ENCODE data around the gene SRXN1.
A peak's percentile ranks its signal among the peaks of the same experiment; 100 is the strongest.
"Not testable (repeated sequence)": the region's sequence is repeated elsewhere in the genome, so short reads cannot be mapped to it uniquely, and the experiment has no call there.

SRXN1 gene

DNA sequence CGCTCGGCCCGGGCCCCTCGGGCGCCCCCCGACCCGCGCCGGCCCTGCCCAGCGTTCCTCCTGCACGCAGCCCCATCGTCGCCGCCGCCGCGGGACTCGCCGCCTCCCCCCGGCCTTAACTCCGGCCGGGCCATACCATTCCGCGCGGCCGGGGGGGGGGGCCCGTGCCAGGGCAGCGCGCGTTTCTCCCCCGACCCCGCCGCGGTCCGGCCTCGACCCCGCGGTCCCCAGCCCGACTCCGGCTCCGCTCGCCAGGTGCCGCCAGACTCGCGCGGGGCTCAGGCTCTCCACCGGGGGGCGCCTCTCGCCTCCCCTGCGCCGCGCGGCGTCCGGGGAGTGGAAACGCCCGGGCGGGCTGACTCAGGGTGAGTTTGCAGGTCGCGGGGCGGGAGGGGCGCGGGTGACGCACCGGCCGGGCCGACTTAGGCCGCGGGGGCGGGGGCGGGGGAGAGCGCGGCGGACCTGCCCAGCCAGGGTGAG, at the start of gene SRXN1:
Gene SRXN1, minus strand, starts transcription at position 91 of the 480 bp plus-strand sequence. Its CDS starts 15 bp downstream, at position 76.
- DNase-seq = peak; percentile 86 to 93

DNA sequence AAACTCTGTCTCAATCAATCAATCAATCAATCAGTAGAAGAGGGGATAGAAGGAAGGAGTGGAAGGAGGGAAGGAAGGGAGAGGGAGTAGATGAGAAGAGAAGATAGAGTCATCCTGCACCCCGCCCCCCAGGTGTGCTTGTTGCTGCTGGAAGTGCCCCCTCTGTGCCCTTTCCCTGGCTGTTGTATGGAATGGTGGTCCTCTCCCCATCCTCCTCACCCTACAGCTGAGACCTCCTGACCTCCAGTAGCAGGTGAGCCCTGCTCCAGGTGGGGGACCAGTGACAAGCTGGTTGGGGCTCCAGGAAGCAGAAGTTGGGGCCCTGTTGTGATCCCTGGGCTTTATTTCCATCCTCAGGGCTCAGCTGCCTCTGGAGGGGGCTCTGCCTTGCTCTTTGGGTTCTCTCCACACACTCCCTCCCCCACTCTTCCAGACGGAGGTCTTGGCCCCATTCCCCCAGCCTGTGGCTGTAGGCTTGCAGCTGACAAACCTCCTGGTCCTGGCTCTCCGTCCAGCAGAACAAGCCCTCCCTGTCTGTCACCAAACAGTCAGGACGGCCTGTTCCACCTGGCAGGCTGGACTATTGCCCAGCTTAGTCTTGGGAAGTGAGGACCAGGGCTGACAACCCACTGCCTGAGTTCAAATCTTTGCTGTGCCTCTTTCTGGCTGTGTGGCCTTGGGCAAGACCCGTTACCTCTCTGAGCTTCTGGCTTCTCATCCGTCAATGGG, 48.6 kb upstream of the SRXN1 start:
- DNase-seq = no peak

DNA sequence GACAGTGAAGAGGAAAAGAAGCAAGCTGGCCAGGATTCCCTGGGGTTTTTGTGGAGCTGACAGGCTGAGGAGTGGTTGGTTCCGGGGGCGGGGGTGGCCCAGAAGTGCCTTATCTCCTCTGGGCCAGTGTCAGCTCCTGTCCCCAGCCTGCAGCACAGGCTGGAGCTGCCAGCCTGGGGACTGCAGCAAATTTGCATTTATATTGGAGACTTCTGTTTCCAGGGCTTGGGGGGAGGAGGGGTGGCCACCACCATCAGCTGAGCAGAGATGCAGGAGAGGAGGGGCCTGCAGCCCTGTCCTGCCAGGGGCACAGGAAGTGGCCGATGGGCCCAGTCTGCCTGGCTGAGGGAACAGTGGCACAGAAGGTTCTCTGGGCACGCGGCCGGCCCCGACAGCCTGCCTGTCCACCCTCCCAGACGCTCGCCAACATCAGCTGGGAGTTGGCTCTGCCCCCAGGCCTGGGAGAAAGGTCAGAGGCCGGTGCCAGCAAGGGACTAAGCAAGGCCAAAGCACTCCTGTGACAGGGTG, 46.9 kb upstream of the SRXN1 start:
- DNase-seq = no peak

DNA sequence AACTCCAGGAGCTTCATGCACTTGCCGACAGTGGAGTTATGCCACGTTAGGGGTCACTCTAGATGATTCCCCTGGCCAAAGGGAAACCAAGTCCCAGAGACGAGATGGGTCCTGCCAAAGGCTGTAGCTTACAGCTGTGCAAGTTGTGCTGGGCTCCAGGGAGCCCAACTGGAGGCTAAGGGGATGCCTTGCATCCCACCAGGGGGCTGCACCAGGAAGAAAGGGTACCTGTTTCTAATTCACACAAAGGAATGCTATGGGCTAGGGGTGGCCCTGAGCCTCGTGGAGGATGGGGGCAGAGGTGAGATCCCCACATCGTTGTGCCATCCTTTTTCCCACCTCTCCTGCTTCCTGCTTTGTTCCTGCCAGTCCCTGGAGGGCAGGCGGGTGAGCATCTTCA, 46.3 kb upstream of the SRXN1 start:
- DNase-seq = no peak

DNA sequence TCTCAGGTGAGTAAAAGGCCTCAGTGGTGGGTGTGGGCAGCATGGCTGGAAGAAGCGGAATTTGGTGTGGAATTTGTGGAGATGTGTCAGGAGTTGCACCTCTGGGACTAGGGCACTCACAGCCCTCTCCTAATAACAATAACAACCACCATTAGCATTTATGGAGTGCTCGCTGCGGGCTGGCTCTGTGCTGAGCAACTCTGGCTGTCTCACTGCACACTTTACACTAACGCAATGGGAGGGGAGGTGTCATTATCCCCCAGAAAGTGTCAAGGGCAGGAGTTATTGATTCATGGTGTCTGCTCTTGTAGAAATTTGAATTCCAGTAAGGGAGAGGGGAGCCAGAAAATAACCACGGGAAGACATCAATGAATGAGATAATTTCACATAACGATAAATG, 45.3 kb upstream of the SRXN1 start:
- DNase-seq = no peak

DNA sequence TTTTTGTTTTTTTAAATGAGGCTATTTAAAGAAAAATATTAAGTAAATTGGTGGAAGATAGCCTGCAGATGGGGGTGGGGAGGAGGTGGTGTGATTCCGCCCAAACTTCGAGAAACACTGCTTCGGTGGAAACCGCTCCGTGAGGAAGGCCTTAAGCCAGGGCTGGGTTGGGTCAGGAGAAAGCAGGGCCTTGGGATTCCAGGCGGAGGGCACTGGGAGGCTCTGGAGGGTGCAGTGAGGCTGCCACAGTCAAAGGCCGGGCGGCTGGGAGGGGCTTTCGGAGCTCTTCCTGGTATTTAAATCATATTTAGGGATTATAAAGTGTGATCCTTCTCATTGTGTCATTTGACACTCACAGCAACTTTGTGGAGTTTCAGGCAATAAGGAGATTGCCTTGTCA, 44.8 kb upstream of the SRXN1 start:
- DNase-seq = no peak

DNA sequence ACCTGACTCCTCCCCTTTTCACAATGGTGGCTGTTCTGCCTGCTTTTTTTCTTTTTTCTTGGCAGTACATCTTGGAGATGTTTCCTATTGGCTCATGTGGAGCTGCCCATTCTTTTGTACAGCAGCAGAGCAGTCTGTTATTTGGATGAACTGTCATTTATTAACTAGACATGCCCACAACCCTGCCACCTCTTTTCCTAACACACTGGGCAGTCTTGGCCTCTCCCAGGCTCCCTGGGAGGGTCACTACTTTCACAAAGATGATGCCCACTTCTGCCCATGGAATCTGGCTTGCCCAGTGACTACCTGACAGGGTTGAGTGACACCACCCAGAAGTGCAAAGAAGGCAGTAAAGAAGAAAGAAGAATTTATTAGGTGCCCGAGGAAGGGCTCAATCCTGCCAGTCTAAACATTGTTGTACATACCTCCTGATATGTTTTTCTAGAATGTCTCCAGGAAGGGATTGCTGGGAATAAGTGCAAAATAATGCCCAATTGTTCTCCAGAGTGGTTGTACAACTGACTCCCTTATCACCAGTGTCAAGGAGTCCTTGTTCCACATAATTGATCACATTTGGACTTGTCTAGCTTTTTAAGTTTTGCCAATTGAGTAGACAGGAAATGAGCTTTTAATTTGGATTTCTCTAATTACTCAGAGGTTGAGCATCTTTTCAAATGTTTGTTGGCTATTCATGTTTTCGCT, 42.3 kb upstream of the SRXN1 start:
- DNase-seq = no peak

DNA sequence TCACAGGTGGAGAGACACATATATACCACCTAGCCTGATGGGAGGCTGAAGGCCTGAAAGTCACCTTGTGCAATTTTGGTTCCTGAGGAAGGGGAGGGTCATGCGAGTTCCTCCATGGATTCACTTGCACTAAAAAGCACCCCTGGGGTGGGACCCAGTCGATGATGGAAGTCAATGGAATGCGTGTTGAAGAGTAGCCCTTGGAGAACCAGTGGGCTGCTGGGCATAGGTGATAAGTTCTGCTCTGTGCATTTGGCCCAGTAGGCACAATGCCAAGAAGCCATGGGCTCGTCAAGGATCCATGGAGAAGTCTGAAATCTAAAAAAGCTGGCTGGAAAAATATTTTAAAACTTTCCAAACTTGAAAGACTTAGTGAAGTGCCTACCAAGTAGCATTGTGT, 41.5 kb upstream of the SRXN1 start:
- DNase-seq = no peak

DNA sequence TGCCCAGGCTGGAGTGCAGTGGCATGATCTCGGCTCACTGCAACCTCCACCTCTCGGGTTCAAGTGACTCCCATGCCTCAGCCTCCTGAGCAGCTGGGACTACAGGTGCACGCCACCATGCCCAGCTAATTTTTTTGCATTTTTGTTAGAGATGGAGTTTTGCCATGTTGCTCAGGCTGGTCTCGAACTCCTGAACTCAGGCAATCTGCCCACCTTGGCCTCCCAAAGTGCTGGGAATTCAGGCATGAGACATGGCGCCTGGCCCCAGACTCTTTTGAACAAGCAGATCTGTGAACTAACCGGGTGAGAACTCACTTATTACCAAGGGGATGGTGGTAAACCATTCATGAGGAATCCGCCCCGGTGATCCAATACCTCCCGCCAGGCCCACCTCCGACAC, 40.8 kb upstream of the SRXN1 start:
- not testable (repeated sequence) for DNase-seq

DNA sequence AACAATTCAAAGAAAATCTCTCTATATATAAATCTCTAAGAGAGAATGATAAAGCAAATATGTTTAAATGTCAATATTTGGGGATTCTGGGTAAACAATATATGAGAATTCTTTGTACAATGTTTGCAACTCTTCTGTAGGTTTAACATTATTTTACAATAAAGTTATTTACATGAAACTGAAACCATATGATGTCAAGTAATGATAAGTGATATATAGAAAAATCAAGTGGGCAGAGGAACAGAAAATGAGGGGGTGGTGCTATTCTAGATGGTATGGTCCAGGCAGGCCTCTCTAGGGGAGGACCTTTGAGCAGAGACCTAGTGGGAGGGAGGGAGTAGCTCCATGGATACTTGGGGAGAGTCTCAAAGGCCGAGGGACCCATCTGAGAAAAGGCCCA, 39.0 kb upstream of the SRXN1 start:
- no peak for DNase-seq

DNA sequence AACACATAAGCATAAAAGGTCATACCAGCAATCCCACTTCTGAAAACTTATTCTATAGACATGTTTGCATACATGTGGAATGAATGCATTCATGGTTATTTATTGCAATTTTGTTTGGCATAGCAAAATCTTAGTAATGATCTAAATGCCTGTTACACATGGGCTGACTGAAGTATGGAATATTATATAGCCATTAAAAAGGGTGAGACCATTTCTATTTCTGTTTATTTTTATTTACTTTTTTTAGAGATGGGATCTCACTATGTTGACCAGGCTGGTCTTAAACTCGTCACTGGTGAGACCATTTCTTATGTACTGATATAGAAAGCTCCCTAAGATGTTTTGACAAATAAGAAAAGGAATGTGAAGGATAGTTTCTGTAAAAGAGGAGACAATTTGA, 36.9 kb upstream of the SRXN1 start:
- no peak for DNase-seq

DNA sequence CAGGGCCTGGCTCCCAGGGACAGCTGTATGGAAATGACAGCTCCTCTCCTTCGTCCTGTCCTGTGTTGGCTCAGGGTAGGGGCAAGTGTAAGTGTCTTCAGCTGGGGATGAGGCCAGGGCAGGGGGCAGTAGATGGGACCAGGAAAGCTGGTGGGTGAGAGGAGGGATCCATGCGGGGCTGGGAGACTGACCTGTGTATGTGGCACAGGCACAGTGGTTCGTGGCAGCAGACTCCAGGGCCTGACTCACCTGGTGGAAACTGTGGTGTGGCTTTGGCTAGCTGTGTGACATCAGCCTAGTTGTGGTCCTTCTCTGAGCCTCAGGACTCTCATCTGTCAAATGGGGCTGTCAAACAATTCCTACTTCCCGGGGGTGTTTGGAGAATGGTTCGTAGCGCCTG, 36.3 kb upstream of the SRXN1 start:
- no peak for DNase-seq

DNA sequence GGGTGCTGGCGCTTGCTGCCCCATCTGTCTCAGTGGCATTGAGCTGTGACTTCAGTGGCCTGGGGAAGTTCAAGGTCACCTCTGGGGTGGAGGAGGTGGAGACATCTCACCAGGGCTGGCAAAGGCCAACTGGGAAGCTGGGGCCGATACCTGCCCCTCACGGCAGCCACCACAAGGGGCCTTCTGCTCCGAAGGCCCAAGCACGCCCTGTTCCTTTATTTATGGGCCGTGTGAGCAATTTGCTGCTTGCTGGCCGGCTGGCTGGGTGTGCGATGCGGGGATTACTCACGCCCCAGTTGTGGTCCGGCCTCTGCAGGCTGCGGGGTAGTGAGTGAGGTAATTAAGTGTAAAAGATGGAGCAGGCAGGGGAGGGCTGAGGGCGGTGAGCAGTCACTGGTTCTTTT, 35.8 kb upstream of the SRXN1 start:
- DNase-seq = no peak

DNA sequence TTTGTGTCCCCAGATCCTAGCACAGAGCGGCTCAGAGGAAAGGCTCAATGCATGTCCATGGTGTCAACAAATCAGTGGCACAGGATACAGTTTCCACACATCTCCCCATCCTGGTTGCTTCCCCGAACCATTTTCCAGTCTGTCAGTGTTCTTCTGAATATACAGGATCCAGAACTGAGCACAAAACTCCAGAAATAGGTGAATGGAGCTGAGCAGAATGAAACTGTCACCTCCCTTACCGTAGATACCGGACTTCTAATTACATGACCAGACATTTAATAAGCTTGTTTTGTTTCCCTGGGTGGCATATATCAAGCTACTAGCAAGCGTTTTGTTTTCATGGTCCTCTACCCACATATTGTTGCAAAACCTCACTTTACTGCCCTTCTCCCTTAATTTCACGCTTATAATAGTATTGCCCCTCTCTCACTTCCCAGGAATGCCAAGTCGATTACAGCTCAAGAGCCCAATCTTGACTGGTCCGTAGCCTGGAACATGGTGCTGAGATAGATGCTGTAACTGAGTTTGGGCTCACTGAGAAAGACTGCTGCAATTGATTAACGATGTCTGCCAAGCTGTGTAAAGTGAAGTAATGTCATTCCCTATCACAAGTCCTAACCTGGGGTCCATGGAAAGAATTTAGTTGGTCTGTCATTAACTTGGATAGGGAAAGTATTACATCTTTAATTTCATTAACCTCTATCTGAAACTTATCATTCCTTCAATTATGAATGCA, 34.6 kb upstream of the SRXN1 start:
- DNase-seq = no peak

DNA sequence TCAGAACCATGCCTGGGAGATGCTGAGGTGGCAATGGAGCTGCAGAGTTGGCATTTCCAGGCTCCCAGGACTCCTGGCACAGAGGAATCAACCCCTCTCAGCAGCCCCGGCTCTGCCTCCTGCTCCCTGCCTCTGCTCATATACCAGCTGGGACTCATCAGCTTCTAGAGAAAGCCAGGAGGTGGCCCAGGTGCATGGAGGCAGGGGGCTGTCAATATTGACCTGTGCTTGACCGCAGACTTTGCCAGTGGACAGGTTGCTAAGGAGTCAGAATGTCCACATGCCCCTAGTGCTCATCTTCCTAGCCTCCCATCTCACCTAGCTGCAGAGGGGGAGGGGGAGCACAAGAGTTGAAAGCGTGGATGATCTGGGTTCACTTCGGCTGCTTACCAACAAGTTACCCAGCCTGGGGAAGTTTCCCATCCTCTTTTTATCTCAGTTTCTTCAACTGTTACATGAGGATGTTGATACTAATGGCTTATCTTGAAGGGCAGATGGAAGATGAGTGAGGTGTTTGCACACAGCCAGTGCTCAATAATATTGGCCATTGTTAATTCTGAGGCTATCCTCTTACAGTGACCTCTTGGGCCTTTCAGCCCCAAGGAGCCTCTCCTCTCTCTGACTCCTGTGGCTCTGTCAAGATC, 31.8 kb upstream of the SRXN1 start:
- DNase-seq = no peak

DNA sequence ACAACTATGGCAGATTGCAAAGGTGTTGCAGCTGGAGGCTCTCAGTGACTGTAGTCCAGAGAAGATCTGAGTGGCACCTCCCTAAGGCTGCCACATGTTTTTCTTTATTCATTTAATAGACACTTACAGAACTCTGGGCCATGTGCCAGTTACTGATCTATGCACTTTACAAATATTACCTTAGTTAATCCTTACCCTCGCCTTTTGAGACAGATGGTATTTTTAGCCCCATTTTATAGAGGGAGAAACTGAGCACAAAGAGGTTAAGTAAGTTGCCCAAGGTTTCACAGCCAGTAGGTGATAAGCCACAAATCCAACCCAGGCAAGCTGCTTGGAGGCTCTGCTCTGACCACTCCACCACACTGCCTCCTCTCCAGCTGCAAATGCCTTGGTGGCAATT, 29.1 kb upstream of the SRXN1 start:
- no peak for DNase-seq

DNA sequence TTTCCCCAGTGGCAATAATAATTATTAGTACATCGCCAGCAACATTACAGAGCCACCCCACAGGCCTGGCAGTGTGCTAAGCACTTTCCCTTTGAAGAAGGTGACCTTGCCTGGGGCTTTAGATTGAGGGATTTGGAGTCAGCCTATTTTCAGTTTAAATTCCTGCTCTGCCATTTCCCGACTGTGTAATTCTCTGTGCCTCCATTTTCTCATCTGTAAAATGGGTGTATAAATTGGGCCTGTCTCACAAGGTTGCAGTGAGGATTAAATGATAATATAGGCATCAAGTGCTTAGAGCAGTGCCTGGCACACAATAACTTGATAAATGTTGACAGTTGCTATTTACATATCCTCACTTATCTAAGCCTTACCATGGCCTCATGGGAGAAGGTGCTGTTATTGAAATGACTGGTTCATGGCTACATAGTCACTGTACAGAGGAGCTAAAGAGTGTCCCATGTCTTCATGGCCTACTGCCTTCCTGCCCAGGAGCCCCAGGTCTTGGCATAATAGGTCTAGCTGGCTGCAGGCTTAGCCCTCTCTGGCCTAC, 27.7 kb upstream of the SRXN1 start:
- DNase-seq = no peak

DNA sequence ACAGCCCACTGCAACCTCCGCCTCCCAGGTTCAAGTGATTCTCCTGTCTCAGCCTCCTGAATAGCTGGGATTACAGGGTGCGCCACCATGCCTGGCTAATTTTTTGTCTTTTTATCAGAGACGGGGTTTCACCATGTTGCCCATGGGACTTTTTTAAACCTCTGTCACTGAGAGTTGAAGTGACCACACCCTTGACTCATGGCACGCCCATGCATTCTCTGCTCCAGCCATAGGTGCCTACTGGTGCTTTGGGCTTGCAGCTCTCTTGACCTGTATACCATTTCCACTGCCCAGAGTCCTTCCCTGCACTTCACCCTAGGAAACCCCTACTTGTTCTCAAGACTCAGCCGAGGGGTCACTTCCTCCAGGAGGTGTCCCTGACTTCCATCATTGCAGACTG, 25.0 kb upstream of the SRXN1 start:
- peak; percentile 62 to 75 for DNase-seq

DNA sequence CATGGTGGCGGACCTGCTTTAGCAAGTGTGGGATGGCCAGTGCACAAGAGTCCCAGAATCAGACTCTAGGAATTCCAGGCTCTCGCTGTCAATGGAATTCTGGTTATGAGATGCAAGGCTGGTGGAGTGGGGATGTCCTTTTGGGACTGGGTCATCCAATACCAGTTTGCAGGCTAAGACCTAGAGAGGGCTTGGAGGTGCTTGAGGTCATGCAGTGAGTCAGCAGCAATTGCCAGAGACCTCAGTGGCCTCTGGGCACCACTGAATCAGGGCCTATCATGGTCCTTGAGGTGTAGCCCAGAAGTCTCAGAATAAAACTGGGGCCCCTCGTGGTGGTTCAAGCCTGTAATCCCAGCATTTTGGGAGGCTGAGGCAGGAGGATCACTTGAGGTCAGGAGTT, 24.0 kb upstream of the SRXN1 start:
- DNase-seq = no peak

DNA sequence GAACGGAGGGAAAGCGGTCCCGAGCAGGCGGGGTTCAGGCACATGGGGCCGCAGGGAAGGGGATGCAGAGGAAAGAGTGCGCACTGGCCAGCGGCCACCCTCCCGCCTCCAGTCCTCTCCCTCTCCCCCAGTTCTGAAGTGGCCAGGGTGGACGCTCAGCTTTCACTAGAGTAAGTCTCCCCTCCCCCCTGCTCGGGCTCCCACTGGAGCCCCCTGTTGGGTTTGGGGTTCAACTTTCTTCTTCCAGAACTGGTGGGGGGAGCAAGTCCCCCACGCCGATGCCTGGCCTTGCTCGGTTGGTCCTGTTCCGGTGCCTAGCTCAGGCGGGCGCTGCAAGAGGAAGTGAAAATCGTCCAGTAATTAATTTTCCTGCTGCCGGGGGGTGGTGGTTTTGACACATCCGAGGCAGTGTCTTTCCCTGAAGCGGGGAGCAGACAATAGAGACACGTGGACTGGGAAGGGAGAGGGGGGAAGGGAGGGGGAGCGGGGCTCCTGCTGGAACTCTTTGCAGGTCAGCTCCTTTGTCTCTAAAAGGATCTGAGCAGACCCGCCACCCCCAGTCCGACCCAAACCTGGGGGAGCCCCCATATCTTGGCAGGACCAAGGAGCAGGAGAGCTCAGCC, 23.4 kb upstream of the SRXN1 start:
- peak; percentile 65 to 70 for DNase-seq

DNA sequence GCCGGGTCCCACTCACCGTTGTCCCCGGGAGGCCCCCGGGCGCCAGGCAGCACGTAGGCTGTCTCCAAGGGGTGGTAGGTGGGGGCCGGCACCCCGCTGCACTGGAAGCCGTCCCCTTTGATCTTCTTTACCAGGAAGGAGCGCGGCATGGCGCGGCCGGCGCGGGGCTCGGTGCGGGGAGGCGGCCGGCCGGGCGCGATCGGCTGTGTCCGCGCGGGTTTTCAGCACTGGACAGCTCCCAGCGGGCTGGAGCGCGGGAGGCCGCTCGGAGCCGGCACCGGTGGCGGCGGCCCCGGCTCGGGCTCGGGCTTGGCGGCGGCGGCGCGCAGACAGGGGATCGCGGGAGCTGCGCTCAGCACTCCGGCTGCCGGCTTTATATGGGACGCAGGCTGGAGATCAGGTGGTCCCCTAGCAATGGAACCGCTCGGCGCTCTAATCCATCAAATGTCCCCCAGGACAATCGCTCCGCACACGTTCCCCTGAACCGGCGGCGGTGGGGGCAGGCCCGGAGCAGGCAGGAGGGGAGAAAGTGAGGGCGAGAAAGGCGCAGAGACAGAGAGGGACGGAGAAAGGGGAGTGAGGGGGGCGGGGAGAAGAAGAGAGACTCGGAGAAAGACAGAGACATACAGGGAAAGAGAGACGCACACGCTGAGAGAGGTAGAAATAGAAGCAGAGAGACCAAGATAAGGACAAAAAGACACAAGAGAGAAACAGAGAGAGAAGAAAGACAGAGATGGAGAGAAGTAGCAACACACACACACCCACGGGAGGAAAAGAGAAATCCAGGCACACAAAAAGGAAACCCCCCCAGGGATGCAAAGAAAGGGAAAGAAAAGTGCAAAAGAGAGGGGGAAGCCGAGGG, 22.7 kb upstream of the SRXN1 start, which contains the start of gene SCRT2:
Gene SCRT2, minus strand, starts transcription at position 350 of the 862 bp plus-strand sequence. Its CDS starts 201 bp downstream, at position 149.
- peak in 1 of 2 donors; percentile 76 for DNase-seq
